ENCODE measurements around the gene OBSCN.
"Not testable (repeated sequence)": the region's sequence is repeated elsewhere in the genome, so short reads cannot be mapped to it uniquely, and the experiment has no call there.

The OBSCN gene

DNA sequence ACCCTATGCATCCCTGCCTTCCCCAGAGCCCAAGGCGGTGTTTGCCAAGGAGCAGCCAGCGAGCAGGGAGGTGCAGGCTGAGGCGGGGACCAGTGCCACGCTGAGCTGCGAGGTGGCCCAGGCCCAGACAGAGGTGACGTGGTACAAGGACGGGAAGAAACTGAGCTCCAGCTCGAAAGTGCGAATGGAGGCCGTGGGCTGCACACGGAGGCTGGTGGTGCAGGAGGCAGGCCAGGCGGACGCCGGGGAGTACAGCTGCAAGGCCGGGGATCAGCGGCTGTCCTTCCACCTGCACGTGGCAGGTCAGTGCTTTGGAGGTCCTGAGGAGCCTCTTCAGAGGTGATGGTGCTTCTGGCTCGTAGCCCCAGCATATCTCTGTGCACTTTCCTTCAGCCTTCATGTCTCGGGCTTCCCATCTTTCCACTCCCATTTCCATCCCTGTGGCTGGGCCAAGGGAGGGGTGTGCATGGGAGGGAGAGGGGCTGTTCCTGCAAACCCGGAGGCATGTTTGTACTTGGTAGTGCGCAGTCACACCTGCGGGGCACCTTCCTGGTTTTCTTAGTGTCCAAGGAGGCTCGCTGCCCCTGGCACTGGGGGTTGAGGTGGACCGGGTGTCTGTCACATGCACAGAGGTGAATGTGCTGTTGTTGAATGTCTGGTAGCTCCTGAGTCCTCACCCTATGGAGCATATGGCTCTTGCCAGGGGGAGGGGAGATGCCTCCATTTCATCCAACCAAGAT lies 56.4 kb downstream of the OBSCN start:
- Mint-ChIP-seq H3K36me3 (peaks cover 22% of the 10 kb centered on the region), H3K9me3 (ENCODE audit: low read depth) (peaks cover 4% of the 10 kb centered on the region), H3K27me3 (no peaks in the 10 kb centered on the region), H3K4me3 (no peak overlapping the region), H3K27ac (no peak overlapping the region), H3K4me1 (ENCODE audit: low read depth) (peaks cover 2% of the 10 kb centered on the region)

DNA sequence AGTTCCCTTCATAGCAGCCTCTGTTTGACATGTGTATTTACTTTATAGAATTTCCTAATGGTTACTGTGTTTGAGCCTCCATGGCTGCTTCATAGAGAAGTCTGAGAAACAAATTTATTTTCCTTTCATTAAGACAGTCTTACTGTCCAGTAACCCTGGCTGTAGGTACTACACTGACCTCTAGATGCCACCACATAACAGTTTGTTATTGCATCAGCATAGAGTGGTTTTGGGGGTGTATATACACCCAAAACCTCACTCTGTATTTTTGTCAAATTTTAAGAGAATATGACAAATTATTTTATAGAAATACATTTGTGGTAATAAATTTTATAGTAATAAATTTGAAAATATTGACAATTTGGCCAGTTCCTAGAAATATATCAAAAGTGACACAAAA lies 57.3 kb downstream of the OBSCN start:
- H3K4me1 Mint-ChIP-seq (ENCODE audit: low read depth): peaks cover 2% of the 10 kb centered on the region
- H3K36me3 Mint-ChIP-seq: peaks cover 20% of the 10 kb centered on the region
- H3K9me3 Mint-ChIP-seq (ENCODE audit: low read depth): peaks cover 4% of the 10 kb centered on the region
- H3K4me3 Mint-ChIP-seq: no peak overlapping the region
- H3K27ac Mint-ChIP-seq: no peak overlapping the region
- no peaks in the 10 kb centered on the region for H3K27me3 Mint-ChIP-seq

DNA sequence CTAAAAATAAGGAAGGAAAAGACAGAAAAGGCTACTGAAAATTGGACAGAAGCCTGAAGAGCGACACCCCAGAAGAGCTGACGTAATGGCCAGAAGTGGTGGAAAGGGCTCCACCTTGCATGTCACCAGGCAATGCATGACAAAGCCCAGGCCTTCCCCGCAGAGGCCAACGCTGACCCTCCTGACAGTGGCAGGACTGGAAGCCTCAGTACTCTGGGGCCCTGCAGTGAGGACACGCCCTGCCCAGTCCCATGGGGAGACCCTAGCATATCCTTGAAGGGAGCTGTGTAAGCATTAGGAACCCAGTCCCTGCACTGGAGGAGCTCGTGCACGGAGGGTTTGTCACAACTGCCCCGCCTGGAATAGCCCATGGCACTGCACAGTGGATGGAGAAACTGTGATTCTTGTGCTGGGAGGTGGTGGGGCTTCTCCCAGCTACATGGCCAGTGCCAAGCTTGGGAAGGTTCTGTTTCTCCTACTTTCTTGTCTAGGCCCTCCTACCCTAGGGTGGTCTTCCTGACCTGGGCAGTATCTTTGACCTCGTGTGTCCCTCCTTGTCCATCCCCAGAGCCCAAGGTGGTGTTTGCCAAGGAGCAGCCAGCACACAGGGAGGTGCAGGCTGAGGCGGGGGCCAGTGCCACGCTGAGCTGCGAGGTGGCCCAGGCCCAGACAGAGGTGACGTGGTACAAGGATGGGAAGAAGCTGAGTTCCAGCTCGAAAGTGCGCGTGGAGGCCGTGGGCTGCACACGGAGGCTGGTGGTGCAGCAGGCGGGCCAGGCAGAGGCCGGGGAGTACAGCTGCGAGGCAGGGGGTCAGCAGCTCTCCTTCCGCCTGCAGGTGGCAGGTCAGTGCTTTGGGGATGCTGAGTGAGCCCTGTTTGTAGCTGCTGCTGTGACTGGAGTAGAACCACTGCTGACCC lies 60.4 kb downstream of the OBSCN start:
- Mint-ChIP-seq H3K4me1 (ENCODE audit: low read depth) (peaks cover 2% of the 10 kb centered on the region), H3K27me3 (no peaks in the 10 kb centered on the region), H3K4me3 (no peak overlapping the region), H3K36me3 (peaks cover 6% of the 10 kb centered on the region), H3K27ac (no peak overlapping the region), H3K9me3 (ENCODE audit: low read depth) (no peaks in the 10 kb centered on the region)

DNA sequence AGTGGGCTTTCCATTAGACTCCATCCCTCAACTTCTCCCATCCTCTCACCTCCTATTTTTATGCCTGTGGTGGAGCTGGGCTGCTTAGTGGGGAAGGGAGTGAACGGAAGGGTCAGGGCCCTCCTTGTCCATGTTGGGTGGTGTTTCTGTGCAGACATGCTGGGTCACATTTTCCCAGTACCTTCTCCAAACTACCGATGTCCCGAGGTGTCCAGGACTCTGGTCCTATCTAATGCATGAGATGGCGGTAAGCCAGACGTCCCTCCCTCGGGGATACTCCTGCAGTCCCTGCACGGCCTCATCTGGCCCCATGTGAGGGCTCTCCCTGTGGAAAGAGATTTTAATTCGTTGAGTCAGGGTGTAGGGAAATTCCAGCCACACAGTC lies 61.0 kb downstream of the OBSCN start:
- Mint-ChIP-seq H3K27ac (no peak overlapping the region), H3K4me1 (ENCODE audit: low read depth) (peaks cover 2% of the 10 kb centered on the region), H3K27me3 (no peaks in the 10 kb centered on the region), H3K9me3 (ENCODE audit: low read depth) (no peaks in the 10 kb centered on the region), H3K36me3 (peaks cover 6% of the 10 kb centered on the region), H3K4me3 (no peak overlapping the region)

DNA sequence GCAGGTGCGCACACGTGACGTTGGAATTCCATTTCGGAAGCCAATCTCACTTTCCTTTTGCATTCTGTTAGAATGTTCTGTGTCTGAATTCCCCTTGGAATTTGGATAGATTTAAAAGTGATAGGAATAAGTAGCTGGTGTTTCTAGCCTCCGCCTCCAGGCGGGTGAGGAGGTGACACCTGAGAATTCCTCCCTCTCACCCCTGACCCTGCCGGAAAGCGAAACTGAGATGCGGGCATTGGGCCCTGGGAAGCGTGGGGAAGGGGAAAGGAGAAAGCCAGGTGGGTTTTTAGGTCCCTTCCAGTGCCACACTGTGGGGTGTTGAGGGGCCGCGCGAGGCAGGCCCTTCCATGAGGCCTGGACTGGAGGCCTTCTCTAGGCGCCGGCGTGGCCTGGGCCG lies 61.6 kb downstream of the OBSCN start:
- H3K4me3 Mint-ChIP-seq; H3K27ac Mint-ChIP-seq; H3K9me3 Mint-ChIP-seq (ENCODE audit: low read depth); H3K27me3 Mint-ChIP-seq; H3K4me1 Mint-ChIP-seq (ENCODE audit: low read depth); H3K36me3 Mint-ChIP-seq: not testable (repeated sequence)

DNA sequence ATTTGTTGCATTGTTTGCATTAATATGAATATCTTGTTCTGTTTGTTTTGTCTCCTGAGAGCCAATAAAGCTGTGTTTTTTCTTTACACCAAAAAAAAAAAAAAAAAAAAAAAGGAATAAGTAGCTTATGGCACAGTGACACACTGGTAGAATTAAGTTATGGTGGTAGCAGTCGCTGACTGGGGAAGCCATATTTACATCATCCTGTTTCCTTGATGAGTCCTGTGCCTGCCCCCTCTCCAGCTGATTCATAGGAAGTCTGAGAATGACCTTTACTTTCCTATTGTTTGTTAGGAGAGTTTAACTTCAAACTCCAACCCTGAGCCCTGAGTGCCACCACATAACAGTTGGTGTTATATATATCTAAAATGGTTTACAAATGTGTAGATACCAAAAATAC lies 62.2 kb downstream of the OBSCN start:
- H3K9me3 Mint-ChIP-seq (ENCODE audit: low read depth): no peaks in the 10 kb centered on the region
- no peak overlapping the region for H3K27ac Mint-ChIP-seq
- no peaks in the 10 kb centered on the region for H3K27me3 Mint-ChIP-seq
- peaks cover 3% of the 10 kb centered on the region for H3K4me1 Mint-ChIP-seq (ENCODE audit: low read depth)
- H3K4me3 Mint-ChIP-seq: no peak overlapping the region
- peaks cover 4% of the 10 kb centered on the region for H3K36me3 Mint-ChIP-seq

DNA sequence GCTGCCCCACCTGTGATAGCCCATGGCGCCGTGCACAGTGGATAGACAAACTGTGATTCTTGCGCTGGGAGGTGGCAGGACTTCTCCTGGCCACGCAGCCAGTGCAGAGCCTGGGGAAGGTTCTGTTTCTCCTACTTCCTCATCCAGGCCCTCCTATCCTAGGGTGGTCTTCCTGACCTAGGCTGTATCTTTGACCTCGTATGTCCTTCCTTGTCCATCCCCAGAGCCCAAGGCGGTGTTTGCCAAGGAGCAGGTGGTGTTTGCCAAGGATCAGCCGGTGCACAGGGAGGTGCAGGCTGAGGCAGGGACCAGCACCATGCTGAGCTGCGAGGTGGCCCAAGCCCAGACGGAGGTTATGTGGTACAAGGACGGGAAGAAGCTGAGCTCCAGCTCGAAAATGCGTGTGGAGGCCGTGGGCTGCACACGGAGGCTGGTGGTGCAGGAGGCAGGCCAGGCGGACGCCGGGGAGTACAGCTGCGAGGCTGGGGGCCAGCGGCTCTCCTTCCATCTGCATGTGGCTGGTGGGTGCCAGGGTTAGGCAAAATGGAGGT lies 63.9 kb downstream of the OBSCN start:
- no peak overlapping the region for H3K4me3 Mint-ChIP-seq

DNA sequence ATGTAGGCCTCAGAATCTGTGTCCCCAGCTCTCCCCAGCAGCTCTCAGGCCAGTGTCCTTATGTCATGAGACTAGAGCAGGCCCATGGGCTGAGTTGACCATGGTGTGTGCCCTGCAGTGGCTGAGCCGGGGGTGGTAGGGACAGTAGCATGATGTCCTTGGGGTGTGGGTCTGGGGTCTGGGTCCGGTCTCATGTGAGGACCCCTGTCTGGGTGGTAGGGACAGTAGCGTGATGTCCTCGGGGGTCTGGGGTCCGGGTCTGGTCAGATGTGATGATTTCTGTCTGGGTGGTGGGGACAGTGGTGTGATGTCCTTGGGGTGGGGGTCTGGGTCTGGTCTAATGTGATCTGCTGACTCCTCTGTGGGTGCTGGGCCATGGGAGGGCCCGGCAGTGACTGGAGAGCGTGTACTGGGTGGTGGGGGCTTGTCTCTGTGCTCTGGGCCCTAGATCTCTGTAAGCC lies 64.5 kb downstream of the OBSCN start:
- no peaks in the 10 kb centered on the region for H3K36me3 Mint-ChIP-seq
- H3K27me3 Mint-ChIP-seq: no peaks in the 10 kb centered on the region
- H3K27ac Mint-ChIP-seq: no peak overlapping the region
- no peak overlapping the region for H3K4me3 Mint-ChIP-seq
- H3K4me1 Mint-ChIP-seq (ENCODE audit: low read depth): peaks cover 6% of the 10 kb centered on the region
- no peaks in the 10 kb centered on the region for H3K9me3 Mint-ChIP-seq (ENCODE audit: low read depth)

More for the DNA sequence above, 63.9 kb downstream of the OBSCN start:
- Mint-ChIP-seq H3K4me1 (ENCODE audit: low read depth) (peaks cover 6% of the 10 kb centered on the region), H3K36me3 (peaks cover 2% of the 10 kb centered on the region), H3K27me3 (no peaks in the 10 kb centered on the region), H3K9me3 (ENCODE audit: low read depth) (no peaks in the 10 kb centered on the region), H3K27ac (no peak overlapping the region)

DNA sequence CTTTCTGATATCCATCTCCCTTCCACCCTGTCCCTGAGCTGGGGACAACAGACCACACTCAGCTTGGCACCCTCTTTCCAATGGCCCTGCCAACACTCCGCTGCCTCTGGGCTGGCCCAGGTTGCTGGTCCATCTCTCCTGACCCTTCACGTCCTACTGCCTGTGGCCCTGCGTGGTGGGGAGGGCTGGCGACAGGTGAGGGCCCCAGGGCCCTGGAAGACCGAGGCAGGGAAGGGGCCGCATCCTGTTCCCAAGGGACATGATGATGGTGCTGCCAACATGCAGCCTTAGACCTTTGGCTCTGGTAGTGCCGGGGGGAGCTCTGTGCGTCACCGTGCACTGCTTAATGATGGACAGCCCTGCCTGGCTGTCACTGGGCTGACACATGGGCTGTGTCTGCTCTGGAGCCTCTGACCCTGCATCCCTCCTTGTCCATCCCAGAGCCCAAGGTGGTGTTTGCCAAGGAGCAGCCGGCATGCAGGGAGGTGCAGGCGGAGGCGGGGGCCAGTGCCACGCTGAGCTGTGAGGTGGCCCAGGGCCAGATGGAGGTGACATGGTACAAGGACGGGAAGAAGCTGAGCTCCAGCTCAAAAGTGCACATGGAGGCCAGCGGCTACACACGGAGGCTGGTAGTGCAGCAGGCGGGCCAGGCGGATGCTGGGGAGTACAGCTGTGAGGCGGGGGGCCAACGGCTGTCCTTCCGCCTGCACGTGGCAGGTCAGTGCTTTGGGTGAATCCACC lies 65.2 kb downstream of the OBSCN start:
- Mint-ChIP-seq H3K36me3 (no peaks in the 10 kb centered on the region), H3K9me3 (ENCODE audit: low read depth) (no peaks in the 10 kb centered on the region), H3K4me3 (peak overlapping the region; percentile 7), H3K27ac (no peak overlapping the region), H3K27me3 (no peaks in the 10 kb centered on the region), H3K4me1 (ENCODE audit: low read depth) (peaks cover 6% of the 10 kb centered on the region)

DNA sequence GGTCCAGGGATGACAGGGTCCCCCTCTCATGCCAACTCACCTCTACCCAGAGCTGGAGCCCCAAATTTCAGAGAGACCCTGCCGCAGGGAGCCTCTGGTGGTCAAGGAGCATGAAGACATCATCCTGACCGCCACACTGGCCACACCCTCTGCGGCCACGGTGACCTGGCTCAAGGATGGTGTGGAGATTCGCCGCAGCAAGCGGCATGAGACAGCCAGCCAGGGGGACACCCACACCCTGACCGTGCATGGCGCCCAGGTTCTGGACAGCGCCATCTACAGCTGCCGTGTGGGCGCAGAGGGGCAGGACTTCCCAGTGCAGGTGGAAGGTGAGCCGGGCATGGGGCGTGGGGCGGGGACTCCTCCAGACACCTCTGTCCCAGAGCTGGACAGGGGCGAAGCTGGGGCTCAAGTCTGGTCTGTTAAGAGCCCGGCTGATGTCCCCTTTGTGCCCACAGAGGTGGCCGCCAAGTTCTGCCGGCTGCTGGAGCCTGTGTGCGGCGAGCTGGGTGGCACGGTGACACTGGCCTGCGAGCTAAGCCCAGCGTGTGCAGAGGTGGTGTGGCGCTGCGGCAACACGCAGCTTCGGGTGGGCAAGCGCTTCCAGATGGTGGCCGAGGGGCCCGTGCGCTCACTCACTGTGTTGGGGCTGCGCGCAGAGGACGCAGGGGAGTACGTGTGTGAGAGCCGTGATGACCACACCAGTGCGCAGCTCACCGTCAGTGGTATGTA lies 66.0 kb downstream of the OBSCN start:
- Mint-ChIP-seq H3K27me3 (no peaks in the 10 kb centered on the region), H3K27ac (no peak overlapping the region), H3K4me3 (no peak overlapping the region), H3K9me3 (ENCODE audit: low read depth) (no peaks in the 10 kb centered on the region), H3K4me1 (ENCODE audit: low read depth) (peaks cover 6% of the 10 kb centered on the region), H3K36me3 (no peaks in the 10 kb centered on the region)

DNA sequence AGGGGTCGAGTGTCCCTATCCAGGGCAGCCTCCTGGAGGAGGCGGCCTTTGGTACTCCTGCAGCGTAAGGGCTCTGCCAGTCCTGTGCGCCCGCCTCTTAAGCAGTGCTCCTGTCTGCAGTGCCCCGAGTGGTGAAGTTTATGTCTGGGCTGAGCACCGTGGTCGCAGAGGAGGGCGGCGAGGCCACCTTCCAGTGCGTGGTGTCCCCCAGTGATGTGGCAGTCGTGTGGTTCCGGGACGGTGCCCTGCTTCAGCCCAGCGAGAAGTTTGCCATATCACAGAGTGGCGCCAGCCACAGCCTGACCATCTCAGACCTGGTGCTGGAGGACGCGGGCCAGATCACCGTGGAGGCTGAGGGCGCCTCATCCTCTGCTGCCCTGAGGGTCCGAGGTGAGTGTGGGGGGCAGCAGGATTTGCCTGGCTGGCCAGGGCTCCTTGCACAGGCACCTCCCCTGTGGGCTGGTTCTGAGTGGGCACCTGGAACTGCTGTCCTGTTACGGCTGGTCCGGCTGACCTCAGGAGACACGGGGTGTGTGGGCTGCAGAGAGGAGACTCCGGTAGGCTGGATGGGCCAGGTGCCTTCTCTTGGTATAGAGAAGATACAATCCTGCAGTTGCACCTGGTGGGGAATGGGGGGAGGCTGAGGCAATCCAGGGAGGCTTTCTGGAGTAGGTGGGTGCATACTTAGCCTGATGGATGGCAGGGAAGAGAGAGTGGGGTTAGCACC lies 66.8 kb downstream of the OBSCN start:
- H3K36me3 Mint-ChIP-seq: no peaks in the 10 kb centered on the region
- peaks cover 6% of the 10 kb centered on the region for H3K4me1 Mint-ChIP-seq (ENCODE audit: low read depth)
- H3K4me3 Mint-ChIP-seq: peak overlapping the region; percentile 79
- peak overlapping the region; percentile 66 for H3K27ac Mint-ChIP-seq
- no peaks in the 10 kb centered on the region for H3K9me3 Mint-ChIP-seq (ENCODE audit: low read depth)
- no peaks in the 10 kb centered on the region for H3K27me3 Mint-ChIP-seq

DNA sequence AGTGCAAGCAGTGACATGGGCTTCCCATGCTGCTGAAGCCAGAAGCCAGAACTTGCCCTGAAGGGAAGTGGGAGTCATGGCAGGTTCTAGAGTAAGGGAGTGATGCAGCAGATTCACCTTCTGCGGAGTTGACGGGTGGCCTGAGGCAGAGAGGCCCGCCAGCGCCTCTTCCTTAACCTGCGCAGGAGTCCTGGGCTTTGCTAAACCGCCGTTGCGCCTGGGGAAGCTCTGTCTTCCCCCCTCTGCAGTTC lies 67.3 kb downstream of the OBSCN start:
- H3K27ac Mint-ChIP-seq: peak overlapping the region; percentile 66
- H3K4me1 Mint-ChIP-seq (ENCODE audit: low read depth): peaks cover 6% of the 10 kb centered on the region
- H3K27me3 Mint-ChIP-seq: no peaks in the 10 kb centered on the region
- no peaks in the 10 kb centered on the region for H3K9me3 Mint-ChIP-seq (ENCODE audit: low read depth)
- H3K4me3 Mint-ChIP-seq: peak overlapping the region; percentile 79
- no peaks in the 10 kb centered on the region for H3K36me3 Mint-ChIP-seq

DNA sequence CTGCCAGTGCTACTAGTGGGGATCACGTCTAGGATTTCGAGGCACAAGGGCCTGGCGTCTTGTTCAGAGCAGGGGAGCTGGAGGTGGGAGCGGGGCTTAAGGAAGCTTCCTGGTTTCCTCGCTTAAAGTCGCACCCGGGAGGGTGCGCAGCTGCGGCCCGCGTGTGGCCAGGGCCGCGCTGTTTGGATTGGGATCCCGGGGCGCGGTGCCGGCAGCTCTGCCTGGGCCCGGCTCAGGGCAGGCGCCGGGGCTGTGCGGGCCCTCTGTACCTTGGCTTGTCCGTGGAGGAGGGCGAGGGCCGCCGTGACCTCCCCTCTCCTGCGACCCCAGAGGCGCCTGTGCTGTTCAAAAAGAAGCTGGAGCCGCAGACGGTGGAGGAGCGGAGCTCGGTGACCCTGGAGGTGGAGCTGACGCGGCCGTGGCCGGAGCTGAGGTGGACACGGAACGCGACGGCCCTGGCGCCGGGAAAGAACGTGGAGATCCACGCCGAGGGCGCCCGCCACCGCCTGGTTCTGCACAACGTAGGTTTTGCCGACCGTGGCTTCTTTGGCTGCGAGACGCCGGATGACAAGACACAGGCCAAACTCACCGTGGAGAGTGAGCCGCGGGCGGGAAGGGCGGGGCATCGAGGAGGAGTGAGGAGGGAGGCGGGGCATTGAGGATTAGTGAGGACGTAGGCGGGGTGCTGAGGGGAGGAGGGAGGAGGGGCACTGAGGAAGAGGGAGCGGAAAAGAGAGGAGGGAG lies 67.8 kb downstream of the OBSCN start:
- H3K27me3 Mint-ChIP-seq: no peaks in the 10 kb centered on the region
- H3K4me3 Mint-ChIP-seq: peak overlapping the region; percentile 79
- H3K9me3 Mint-ChIP-seq (ENCODE audit: low read depth): no peaks in the 10 kb centered on the region
- H3K27ac Mint-ChIP-seq: peak overlapping the region; percentile 66
- peaks cover 6% of the 10 kb centered on the region for H3K4me1 Mint-ChIP-seq (ENCODE audit: low read depth)
- no peaks in the 10 kb centered on the region for H3K36me3 Mint-ChIP-seq

Measured in activated naive CD8-positive, alpha-beta T cell (primary cell).